A549 (cell line): ENCODE measurements around the gene PPP4R4. TPM values are rescaled to one million over a fixed set of nuclear protein-coding genes. Genes with fewer than 3 reads are reported as not detected.

ENCODE experiments used
- ATAC-seq, 2 experiments: fragments of 200-7000 bp in 1 of 2; fragments of >200 bp in 1 of 2; cut with Nextera tagmentation in 1 of 2; cut with Tn5 transposase in 1 of 2; 3 replicates each; pipeline versions ENCODE4 v1.8.0 to v1.9.1; 2018 to 2020; ENCODE audit warnings: mild to moderate bottlenecking in 1 of 2, moderate library complexity in 1 of 2
- CTCF ChIA-PET: fragments of 300-600 bp; sonication (Branson Sonifier 250); formaldehyde crosslinking; extraction: SDS; loops from one replicate; lab custom pipeline; 2021; ENCODE audit warnings: antibody characterized with exemption, inconsistent platforms; lab: Yijun Ruan, JAX
- POLR2A ChIA-PET: fragments of 350-600 bp; formaldehyde crosslinking; extraction: SDS; loops from one replicate; lab custom pipeline; 2021; ENCODE audit warnings: antibody characterized with exemption, inconsistent platforms; lab: Yijun Ruan, JAX
- DNase-seq, 2 experiments: peaks; one replicate each; pipeline versions ENCODE4 v3.0.0 to v3.0.0-alpha.2; 2011 to 2016; ENCODE audit warnings: low read depth in 1 of 2, low spot score in 1 of 2
- FAIRE-seq: peaks from 2 replicates; lab custom pipeline; 2011; peaks lifted over from hg19 to GRCh38; lab: Jason Lieb, UNC
- H3K27ac ChIP-seq, 2 experiments: fragments of >200 bp; sonication (Bioruptor Twin); formaldehyde crosslinking; 3 replicates each; pipeline ENCODE4 v1.5.1; 2016 to 2017
- H3K4me1 ChIP-seq: fragments of >200 bp; sonication (Bioruptor Twin); formaldehyde crosslinking; 3 replicates; pipeline ENCODE4 v1.6.1; 2016
- H3K4me2 ChIP-seq: fragments of >200 bp; sonication (Bioruptor Twin); formaldehyde crosslinking; 3 replicates; pipeline ENCODE4 v1.6.1; 2016
- H3K4me3 ChIP-seq: fragments of >200 bp; sonication (Bioruptor Twin); formaldehyde crosslinking; 3 replicates; pipeline ENCODE4 v1.5.1; 2016
- H3K9me3 ChIP-seq: fragments of >200 bp; sonication (Bioruptor Twin); formaldehyde crosslinking; 3 replicates; pipeline ENCODE4 v1.6.1; 2016
- BCL3 ChIP-seq: fragments of >200 bp; sonication (Bioruptor Twin); formaldehyde crosslinking; IDR thresholded peaks from 3 replicates; pipeline ENCODE4 v1.6.1; 2016
- BHLHE40 ChIP-seq: IDR thresholded peaks from 2 replicates; pipeline ENCODE4 v1.6.1; 2012; ENCODE audit warnings: low read depth, low read length, inconsistent platforms
- CBX2 ChIP-seq: fragments of 200-600 bp; sonication (generic); IDR thresholded peaks from 2 replicates; pipeline ENCODE4 v1.6.1; 2016; ENCODE audit warnings: low read depth, mild to moderate bottlenecking, borderline replicate concordance
- CBX8 ChIP-seq: fragments of 200-600 bp; sonication (generic); IDR thresholded peaks from 2 replicates; pipeline ENCODE4 v1.6.1; 2016
- CTCF ChIP-seq: fragments of >200 bp; sonication (Bioruptor Twin); formaldehyde crosslinking; IDR thresholded peaks from 3 replicates; pipeline ENCODE4 v1.5.1; 2016
- E2F6 ChIP-seq: IDR thresholded peaks from 2 replicates; pipeline ENCODE4 v1.6.1; 2012; ENCODE audit warnings: low read depth, borderline replicate concordance
- EP300 ChIP-seq, 2 experiments: fragments of >200 bp; sonication (Bioruptor Twin); formaldehyde crosslinking; IDR thresholded peaks; 2 replicates in 1 of 2; 3 replicates in 1 of 2; pipeline ENCODE4 v1.6.1; 2016 to 2017
- ESRRA ChIP-seq: fragments of 150-350 bp; IDR thresholded peaks from 2 replicates; pipeline ENCODE4 v1.6.1; 2014; ENCODE audit warnings: mild to moderate bottlenecking, low read length, borderline replicate concordance
- HDAC2 ChIP-seq: fragments of 200-600 bp; sonication (generic); IDR thresholded peaks from 2 replicates; pipeline ENCODE4 v1.6.1; 2016
- HES2 ChIP-seq: fragments of >200 bp; sonication (Bioruptor Twin); formaldehyde crosslinking; IDR thresholded peaks from 2 replicates; pipeline ENCODE4 v1.6.1; 2016
- HEYL ChIP-seq: fragments of 250-450 bp; sonication (Bioruptor Pico); IDR thresholded peaks from 2 replicates; pipeline ENCODE4 v1.8.0; 2021; ENCODE audit warnings: mild to moderate bottlenecking, moderate library complexity
- HOXA7 ChIP-seq: fragments of 250-450 bp; sonication (Bioruptor Pico); IDR thresholded peaks from 2 replicates; pipeline ENCODE4 v1.5.0; 2020; ENCODE audit warnings: mild to moderate bottlenecking, moderate library complexity
- HOXB13 ChIP-seq: fragments of 250-450 bp; sonication (Bioruptor Pico); IDR thresholded peaks from 2 replicates; pipeline ENCODE4 v1.5.0; 2020; ENCODE audit warnings: low read depth, mild to moderate bottlenecking, moderate library complexity
- HOXB5 ChIP-seq: fragments of 250-450 bp; sonication (Bioruptor Pico); IDR thresholded peaks from 2 replicates; pipeline ENCODE4 v1.5.0; 2020; ENCODE audit warnings: mild to moderate bottlenecking, moderate library complexity
- JUN ChIP-seq, 2 experiments: fragments of >200 bp; sonication (Bioruptor Twin); formaldehyde crosslinking; IDR thresholded peaks; 2 replicates in 1 of 2; 3 replicates in 1 of 2; pipeline ENCODE4 v1.6.1; 2016 to 2017
- JUNB ChIP-seq: fragments of >200 bp; sonication (Bioruptor Twin); formaldehyde crosslinking; IDR thresholded peaks from 2 replicates; pipeline ENCODE4 v1.6.1; 2016
- MAZ ChIP-seq: fragments of 150-350 bp; IDR thresholded peaks from 2 replicates; pipeline ENCODE4 v1.6.1; 2014; ENCODE audit warnings: antibody characterized with exemption, low read depth, low read length, borderline replicate concordance
- PBX3 ChIP-seq: IDR thresholded peaks from 2 replicates; pipeline ENCODE4 v1.6.1; 2012
- PHF8 ChIP-seq: fragments of 200-600 bp; sonication (generic); IDR thresholded peaks from 2 replicates; pipeline ENCODE4 v1.6.1; 2016; ENCODE audit warnings: low read depth, mild to moderate bottlenecking, antibody characterized with exemption, moderate library complexity, borderline replicate concordance
- POLR2A ChIP-seq: IDR thresholded peaks from 2 replicates; pipeline ENCODE4 v1.6.1; 2012; ENCODE audit warnings: mild to moderate bottlenecking, low read length
- POLR2AphosphoS2 ChIP-seq: conservative IDR thresholded peaks from 2 replicates; pipeline ENCODE4 v1.6.1; 2012; ENCODE audit warnings: low read length, improper control_type of control experiment, inconsistent platforms
- RAD21 ChIP-seq, 2 experiments: fragments of >200 bp in 1 of 2; sonication (Bioruptor Twin) in 1 of 2; formaldehyde crosslinking in 1 of 2; IDR thresholded peaks in 1 of 2; conservative IDR thresholded peaks in 1 of 2; 2 replicates in 1 of 2; 3 replicates in 1 of 2; pipeline ENCODE4 v1.6.1; 2012 to 2018; ENCODE audit warnings: inconsistent platforms in 1 of 2
- REST ChIP-seq: fragments of 200-600 bp; sonication (generic); IDR thresholded peaks from 2 replicates; pipeline ENCODE4 v1.6.1; 2016; ENCODE audit warnings: antibody characterized with exemption, mild to moderate bottlenecking, moderate library complexity
- SMC3 ChIP-seq: fragments of >200 bp; sonication (Bioruptor Twin); formaldehyde crosslinking; IDR thresholded peaks from 3 replicates; pipeline ENCODE4 v1.6.1; 2018; ENCODE audit warnings: inconsistent platforms
- TFCP2L1 ChIP-seq: fragments of 250-450 bp; sonication (Bioruptor Pico); IDR thresholded peaks from 2 replicates; pipeline ENCODE4 v1.5.0; 2021; ENCODE audit warnings: mild to moderate bottlenecking
- USF2 ChIP-seq: fragments of 450-650 bp; IDR thresholded peaks from 2 replicates; pipeline ENCODE4 v1.6.1; 2014; ENCODE audit warnings: antibody characterized with exemption
- ZFP36 ChIP-seq: fragments of 450-650 bp; IDR thresholded peaks from 2 replicates; pipeline ENCODE4 v1.6.1; 2014; ENCODE audit warnings: borderline replicate concordance; ENCODE audit not compliant: partially characterized antibody
- WGBS: methylation state at CpG from one replicate; pipeline ENCODE4 v1.1.6; 2017; ENCODE audit errors: missing lambda C conversion rate; 5-methylcytosine and 5-hydroxymethylcytosine counted together
- polyA plus RNA-seq, 4 experiments: library from polyadenylated mRNA; depleted of rRNA in 3 of 4; stranded (reverse); fragments of >200 nt; fragmentation: RNase III in 1 of 4; extraction: RNeasy Plus Mini Kit Qiagen cat#74134 plus additional on column Dnase treatment in 1 of 4; gene quantifications; 2 replicates in 3 of 4; 3 replicates in 1 of 4; pipeline ENCODE4 v1.2.3, GENCODE V29; 2011 to 2017

The PPP4R4 gene
- polyA plus RNA-seq, 2 of the 4 experiments (the other 2 are of a cell fraction): 0.12 to 0.25 TPM

GRCh38 chr14:94179244-94179643 is 5.1 kb downstream of the PPP4R4 start:
- peak; percentile 36 for FAIRE-seq
- no peak overlapping the region for H3K27ac ChIP-seq
- H3K4me1 ChIP-seq: peaks cover 10% of the 10 kb centered on the region; the same call in 2 of the 3 replicates
- TF ChIP-seq POLR2AphosphoS2 (no peak), BHLHE40 (no peak), PHF8 (no peak), USF2 (no peak), TFCP2L1 (CRISPR knock-in tag) (no peak), JUNB (no peak), HOXA7 (no peak), E2F6 (no peak), JUN (IDR thresholded peaks at IDR 0.05) (no peak), CBX8 (no peak), MAZ (no peak), REST (no peak), BCL3 (no peak), HEYL (CRISPR knock-in tag) (no peak), HOXB5 (CRISPR knock-in tag) (no peak), EP300 (IDR thresholded peaks at IDR 0.05) (no peak), PBX3 (no peak)
- TF ChIP-seq, all 56 proteins: peak for 0
- Histone ChIP-seq H3K4me2 (no peak overlapping the region), H3K4me3 (no peak overlapping the region), H3K9me3 (no peaks in the 10 kb centered on the region)
- no peak for DNase-seq
- ATAC-seq: no peak
- WGBS: 50% methylated on average over 2 of the region's 2 CpGs
- POLR2A ChIA-PET: no interaction called here
- CTCF ChIA-PET: interaction anchor here (0.6 to 4.1 kb wide), 8 partner anchors 10 to 355 kb away, joined by 3 to 22 read pairs (median 6); partner anchors contain the start of gene IFI27L2

GRCh38 chr14:94180655-94181271 is 6.6 kb downstream of the PPP4R4 start:
- FAIRE-seq: peak; percentile 49
- TF ChIP-seq HEYL (CRISPR knock-in tag) (no peak), POLR2AphosphoS2 (no peak), HOXA7 (no peak), CTCF (peak; percentile 73), HES2 (no peak), POLR2A (no peak), ESRRA (no peak), HDAC2 (no peak), ZFP36 (no peak), E2F6 (no peak), SMC3 (peak; percentile 48), RAD21 (conservative IDR thresholded peaks at IDR 0.05 in 1 of 2, IDR thresholded peaks at IDR 0.05 in 1 of 2) (peak; percentile 63 to 70), CBX2 (no peak), JUN (IDR thresholded peaks at IDR 0.05) (no peak), HOXB13 (CRISPR knock-in tag) (no peak)

More at GRCh38 chr14:94180655-94181271, 6.6 kb downstream of the PPP4R4 start:
- H3K27ac ChIP-seq: no peak overlapping the region
- H3K4me3 ChIP-seq: no peak overlapping the region
- CTCF ChIA-PET: interaction anchor here (0.6 to 4.1 kb wide), 32 partner anchors 11 to 1042 kb away, joined by 3 to 22 read pairs (median 4); partner anchors contain the start of gene IFI27L2
- H3K9me3 ChIP-seq: no peaks in the 10 kb centered on the region
- peak overlapping the region; percentile 54 for H3K4me2 ChIP-seq
- peak; percentile 62 to 75; a peak in 4 of 6 replicates for ATAC-seq
- WGBS: 9% methylated on average over 4 of the region's 4 CpGs
- DNase-seq: peak; percentile 18 to 48
- H3K4me1 ChIP-seq: no peaks in the 10 kb centered on the region
- POLR2A ChIA-PET: no interaction called here
